ENCODE measurements around the gene CAVIN1. TPM values are rescaled to one million over a fixed set of nuclear protein-coding genes. Genes with fewer than 3 reads are reported as not detected.
"Not testable (repeated sequence)": the region's sequence is repeated elsewhere in the genome, so short reads cannot be mapped to it uniquely, and the experiment has no call there.

The CAVIN1 gene
- total RNA-seq, 4 donors from 2014 or later = 16.3 to 94.9 (median 35.9) TPM

DNA sequence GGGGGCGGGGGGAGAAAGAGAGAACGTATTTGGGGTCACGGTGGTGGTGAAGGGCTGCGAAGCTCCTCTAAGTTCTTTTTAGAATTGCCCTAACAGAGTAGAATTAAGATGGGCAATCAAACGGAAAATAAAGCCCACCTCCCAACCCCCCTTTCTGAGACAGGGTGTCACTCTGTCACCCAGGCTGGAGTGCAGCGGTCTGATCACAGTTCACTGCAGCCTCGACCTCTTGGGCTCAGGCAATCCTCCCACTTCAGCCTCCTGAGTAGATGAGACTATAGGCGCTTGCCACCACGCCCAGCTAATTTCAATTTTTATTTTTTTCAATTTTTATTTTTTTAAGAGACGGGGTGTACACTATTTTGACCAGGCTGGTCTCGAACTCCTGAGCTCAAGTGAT lies 710 bp upstream of the CAVIN1 start:
- no peak overlapping the region for H3K4me3 ChIP-seq
- H3K36me3 ChIP-seq = no peaks in the 10 kb centered on the region
- TF ChIP-seq, protein P1, sequence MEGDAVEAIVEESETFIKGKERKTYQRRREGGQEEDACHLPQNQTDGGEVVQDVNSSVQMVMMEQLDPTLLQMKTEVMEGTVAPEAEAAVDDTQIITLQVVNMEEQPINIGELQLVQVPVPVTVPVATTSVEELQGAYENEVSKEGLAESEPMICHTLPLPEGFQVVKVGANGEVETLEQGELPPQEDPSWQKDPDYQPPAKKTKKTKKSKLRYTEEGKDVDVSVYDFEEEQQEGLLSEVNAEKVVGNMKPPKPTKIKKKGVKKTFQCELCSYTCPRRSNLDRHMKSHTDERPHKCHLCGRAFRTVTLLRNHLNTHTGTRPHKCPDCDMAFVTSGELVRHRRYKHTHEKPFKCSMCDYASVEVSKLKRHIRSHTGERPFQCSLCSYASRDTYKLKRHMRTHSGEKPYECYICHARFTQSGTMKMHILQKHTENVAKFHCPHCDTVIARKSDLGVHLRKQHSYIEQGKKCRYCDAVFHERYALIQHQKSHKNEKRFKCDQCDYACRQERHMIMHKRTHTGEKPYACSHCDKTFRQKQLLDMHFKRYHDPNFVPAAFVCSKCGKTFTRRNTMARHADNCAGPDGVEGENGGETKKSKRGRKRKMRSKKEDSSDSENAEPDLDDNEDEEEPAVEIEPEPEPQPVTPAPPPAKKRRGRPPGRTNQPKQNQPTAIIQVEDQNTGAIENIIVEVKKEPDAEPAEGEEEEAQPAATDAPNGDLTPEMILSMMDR (IDR thresholded peaks at IDR 0.05) = no peak
- TF ChIP-seq POLR2A (IDR thresholded peaks at IDR 0.05) = no peak
- DNase-seq = no peak
- H3K27ac ChIP-seq = peak overlapping the region; percentile 7 to 90 (median 78)
- no peaks in the 10 kb centered on the region for H3K9me3 ChIP-seq
- peaks cover 0 to 32% (median 9%) of the 10 kb centered on the region in 4 donors for H3K4me1 ChIP-seq
- no peaks in the 10 kb centered on the region for H3K27me3 ChIP-seq

GRCh38 chr17:42422412-42422957 lies 571 bp downstream of the CAVIN1 start:
- Histone ChIP-seq H3K27me3 (no peaks in the 10 kb centered on the region), H3K27ac (peak overlapping the region; percentile 71 to 90 (median 80)), H3K36me3 (no peaks in the 10 kb centered on the region), H3K4me1 (peaks cover 0 to 32% (median 9%) of the 10 kb centered on the region in 4 donors), H3K4me3 (peak overlapping the region; percentile 35 to 66 (median 56)), H3K9me3 (no peaks in the 10 kb centered on the region)
- no peak for TF ChIP-seq POLR2A (IDR thresholded peaks at IDR 0.05)
- TF ChIP-seq, protein P1 (IDR thresholded peaks at IDR 0.05) = no peak
- DNase-seq = peak in 2 of 3 donors; percentile 54 to 66

GRCh38 chr17:42421507-42422338 lies 1.3 kb downstream of the CAVIN1 start:
- H3K4me1 ChIP-seq = peaks cover 0 to 36% (median 9%) of the 10 kb centered on the region in 4 donors
- H3K36me3 ChIP-seq = no peaks in the 10 kb centered on the region
- no peaks in the 10 kb centered on the region for H3K9me3 ChIP-seq
- peak overlapping the region; percentile 35 to 66 (median 56) for H3K4me3 ChIP-seq
- TF ChIP-seq, protein P1 (IDR thresholded peaks at IDR 0.05) = no peak
- TF ChIP-seq POLR2A (IDR thresholded peaks at IDR 0.05) = no peak
- peak overlapping the region; percentile 71 to 90 (median 80) for H3K27ac ChIP-seq
- peak in 1 of 3 donors; percentile 48 for DNase-seq
- no peaks in the 10 kb centered on the region for H3K27me3 ChIP-seq

DNA sequence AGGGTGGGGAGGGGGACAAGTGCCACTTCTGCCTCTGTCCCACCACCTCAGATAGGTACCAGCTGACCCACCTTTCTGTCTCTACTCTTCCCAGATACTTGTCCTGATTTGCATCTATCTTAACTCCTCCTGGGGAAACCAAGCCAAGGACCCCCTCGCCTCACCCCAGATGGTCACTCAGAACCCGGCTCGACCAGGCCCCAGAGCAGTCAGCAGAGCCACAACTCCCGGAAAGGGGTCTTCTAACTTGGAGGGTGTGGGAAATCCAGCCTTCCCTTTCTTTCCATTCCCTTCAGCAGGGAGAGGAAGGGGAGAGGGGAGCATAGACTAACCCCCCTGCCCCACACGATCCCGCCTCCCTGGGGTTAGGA lies 1.9 kb downstream of the CAVIN1 start:
- peak overlapping the region; percentile 71 to 90 (median 80) for H3K27ac ChIP-seq
- no peak for TF ChIP-seq POLR2A (IDR thresholded peaks at IDR 0.05)
- H3K9me3 ChIP-seq = no peaks in the 10 kb centered on the region
- no peak for DNase-seq
- H3K4me1 ChIP-seq = peaks cover 0 to 37% (median 9%) of the 10 kb centered on the region in 4 donors
- peak overlapping the region; percentile 35 to 66 (median 56) for H3K4me3 ChIP-seq
- no peaks in the 10 kb centered on the region for H3K27me3 ChIP-seq
- no peaks in the 10 kb centered on the region for H3K36me3 ChIP-seq

DNA sequence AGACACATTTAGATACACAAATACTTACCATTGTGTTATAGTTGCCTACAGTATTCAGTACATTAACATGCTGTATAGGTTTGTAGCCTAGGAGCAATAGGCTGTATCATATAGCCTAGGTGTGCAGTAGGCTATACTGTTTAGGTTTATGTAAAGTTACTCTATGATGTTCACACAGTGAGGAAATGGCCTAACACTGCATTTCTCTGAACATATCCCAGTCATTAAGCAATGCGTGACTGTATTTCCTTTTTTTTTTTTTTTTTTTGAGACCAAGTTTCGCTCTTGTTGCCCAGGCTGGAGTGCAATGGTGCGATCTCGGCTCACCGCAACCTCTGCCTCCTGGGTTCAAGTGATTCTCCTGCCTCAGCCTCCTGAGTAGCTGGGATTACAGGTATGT lies 5.1 kb downstream of the CAVIN1 start:
- H3K36me3 ChIP-seq, DNase-seq, H3K27me3 ChIP-seq, H3K9me3 ChIP-seq, H3K27ac ChIP-seq, H3K4me3 ChIP-seq: not testable (repeated sequence)
- H3K4me1 ChIP-seq = peaks cover 0 to 29% (median 10%) of the 10 kb centered on the region in 4 donors

GRCh38 chr17:42414704-42415409 lies 8.2 kb downstream of the CAVIN1 start:
- H3K27ac ChIP-seq = peak overlapping the region in 3 of 4 donors; percentile 28 to 58 (median 46)
- H3K4me1 ChIP-seq = peaks cover 0 to 25% (median 3%) of the 10 kb centered on the region in 4 donors
- TF ChIP-seq, protein P1 (IDR thresholded peaks at IDR 0.05) = no peak
- TF ChIP-seq POLR2A (IDR thresholded peaks at IDR 0.05) = no peak
- H3K27me3 ChIP-seq = no peaks in the 10 kb centered on the region
- no peaks in the 10 kb centered on the region for H3K36me3 ChIP-seq
- peak in 2 of 3 donors; percentile 69 to 72 for DNase-seq
- H3K4me3 ChIP-seq = no peak overlapping the region
- no peaks in the 10 kb centered on the region for H3K9me3 ChIP-seq

Measured in Peyer's patch (tissue), 4 donors.